Ishikawa (cell line): ENCODE measurements around the gene EIF2B4.
A peak's percentile ranks its signal among the peaks of the same experiment; 100 is the strongest.

Experiments
- CEBPB ChIP-seq: IDR thresholded peaks from 2 replicates; pipeline ENCODE4 v1.6.1; 2012
- CREB1 ChIP-seq: IDR thresholded peaks from 2 replicates; pipeline ENCODE4 v1.6.1; 2012; ENCODE audit warnings: low read depth
- EGR1 ChIP-seq: IDR thresholded peaks from 2 replicates; pipeline ENCODE4 v1.6.1; 2012
- EP300 ChIP-seq: IDR thresholded peaks from 2 replicates; pipeline ENCODE4 v1.6.1; 2012; ENCODE audit warnings: borderline replicate concordance
- FOXM1 ChIP-seq: IDR thresholded peaks from 2 replicates; pipeline ENCODE4 v1.6.1; 2012; ENCODE audit warnings: low read depth, borderline replicate concordance
- NFIC ChIP-seq: IDR thresholded peaks from 2 replicates; pipeline ENCODE4 v1.6.1; 2012
- RAD21 ChIP-seq: IDR thresholded peaks from 2 replicates; pipeline ENCODE4 v1.6.1; 2012; ENCODE audit warnings: low read depth
- TAF1 ChIP-seq: IDR thresholded peaks from 2 replicates; pipeline ENCODE4 v1.6.1; 2012; ENCODE audit warnings: low read depth, mild to moderate bottlenecking
- TCF12 ChIP-seq: IDR thresholded peaks from 2 replicates; pipeline ENCODE4 v1.6.1; 2012; ENCODE audit warnings: low read depth
- TEAD4 ChIP-seq: IDR thresholded peaks from 2 replicates; pipeline ENCODE4 v1.6.1; 2012
- YY1 ChIP-seq: IDR thresholded peaks from 2 replicates; pipeline ENCODE4 v1.6.1; 2012; ENCODE audit warnings: low read depth
- ZBTB7A ChIP-seq: IDR thresholded peaks from 2 replicates; pipeline ENCODE4 v1.6.1; 2012; ENCODE audit warnings: low read depth
- TF ChIP-seq, protein P1 (sequence below): IDR thresholded peaks from 2 replicates; pipeline ENCODE4 v1.6.1; 2012
- TF ChIP-seq, protein P2 (sequence below): IDR thresholded peaks from 2 replicates; pipeline ENCODE4 v1.6.1; 2012; ENCODE audit warnings: low read depth, mild to moderate bottlenecking
- TF ChIP-seq, protein P3 (sequence below): IDR thresholded peaks from 2 replicates; pipeline ENCODE4 v1.6.1; 2012

EIF2B4 gene

DNA sequence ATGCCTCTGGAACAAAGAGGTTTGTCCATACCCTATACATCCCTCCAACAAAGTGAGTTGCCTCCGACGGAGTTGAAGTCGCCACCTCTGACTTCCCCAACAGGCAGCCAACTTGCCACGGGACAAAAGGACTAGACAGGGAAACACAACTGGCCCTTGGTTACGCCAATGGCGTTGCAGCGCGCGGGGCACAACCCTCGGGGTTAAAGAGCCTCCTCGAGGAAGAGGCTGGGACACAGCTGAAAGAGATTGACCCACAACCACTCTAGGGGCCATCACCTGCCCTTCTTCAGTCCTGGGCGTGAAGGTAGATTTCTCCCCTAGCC is 14.1 kb downstream of the EIF2B4 start:
- TF ChIP-seq, protein P1, sequence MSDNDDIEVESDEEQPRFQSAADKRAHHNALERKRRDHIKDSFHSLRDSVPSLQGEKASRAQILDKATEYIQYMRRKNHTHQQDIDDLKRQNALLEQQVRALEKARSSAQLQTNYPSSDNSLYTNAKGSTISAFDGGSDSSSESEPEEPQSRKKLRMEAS, result 0 out of 2 replicates have a peak, but pooled peaks have one; percentile 3
- TF ChIP-seq EGR1 (no peak), CEBPB (no peak)

DNA sequence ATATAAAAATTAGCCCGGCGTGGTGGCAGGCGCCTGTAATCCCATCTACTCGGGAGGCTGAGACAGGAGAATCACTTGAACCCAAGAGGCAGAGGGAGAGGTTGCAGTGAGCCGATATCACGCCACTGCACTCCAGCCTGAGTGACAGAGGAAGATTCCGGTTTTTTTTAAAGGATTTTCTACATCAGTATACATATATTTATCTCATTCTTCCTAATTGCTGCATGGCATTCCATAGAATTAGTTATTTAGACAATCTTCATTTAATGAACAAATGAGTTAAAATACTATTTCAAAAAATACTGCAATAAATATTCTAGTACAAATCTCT is 15.6 kb downstream of the EIF2B4 start:
- TF ChIP-seq NFIC (no peak), ZBTB7A (no peak), YY1 (no peak), TAF1 (no peak), CREB1 (no peak), EGR1 (no peak), TCF12 (no peak), RAD21 (no peak), TEAD4 (no peak), EP300 (no peak), FOXM1 (no peak), CEBPB (no peak)
- TF ChIP-seq, protein P1, result no peak
- TF ChIP-seq, protein P2, sequence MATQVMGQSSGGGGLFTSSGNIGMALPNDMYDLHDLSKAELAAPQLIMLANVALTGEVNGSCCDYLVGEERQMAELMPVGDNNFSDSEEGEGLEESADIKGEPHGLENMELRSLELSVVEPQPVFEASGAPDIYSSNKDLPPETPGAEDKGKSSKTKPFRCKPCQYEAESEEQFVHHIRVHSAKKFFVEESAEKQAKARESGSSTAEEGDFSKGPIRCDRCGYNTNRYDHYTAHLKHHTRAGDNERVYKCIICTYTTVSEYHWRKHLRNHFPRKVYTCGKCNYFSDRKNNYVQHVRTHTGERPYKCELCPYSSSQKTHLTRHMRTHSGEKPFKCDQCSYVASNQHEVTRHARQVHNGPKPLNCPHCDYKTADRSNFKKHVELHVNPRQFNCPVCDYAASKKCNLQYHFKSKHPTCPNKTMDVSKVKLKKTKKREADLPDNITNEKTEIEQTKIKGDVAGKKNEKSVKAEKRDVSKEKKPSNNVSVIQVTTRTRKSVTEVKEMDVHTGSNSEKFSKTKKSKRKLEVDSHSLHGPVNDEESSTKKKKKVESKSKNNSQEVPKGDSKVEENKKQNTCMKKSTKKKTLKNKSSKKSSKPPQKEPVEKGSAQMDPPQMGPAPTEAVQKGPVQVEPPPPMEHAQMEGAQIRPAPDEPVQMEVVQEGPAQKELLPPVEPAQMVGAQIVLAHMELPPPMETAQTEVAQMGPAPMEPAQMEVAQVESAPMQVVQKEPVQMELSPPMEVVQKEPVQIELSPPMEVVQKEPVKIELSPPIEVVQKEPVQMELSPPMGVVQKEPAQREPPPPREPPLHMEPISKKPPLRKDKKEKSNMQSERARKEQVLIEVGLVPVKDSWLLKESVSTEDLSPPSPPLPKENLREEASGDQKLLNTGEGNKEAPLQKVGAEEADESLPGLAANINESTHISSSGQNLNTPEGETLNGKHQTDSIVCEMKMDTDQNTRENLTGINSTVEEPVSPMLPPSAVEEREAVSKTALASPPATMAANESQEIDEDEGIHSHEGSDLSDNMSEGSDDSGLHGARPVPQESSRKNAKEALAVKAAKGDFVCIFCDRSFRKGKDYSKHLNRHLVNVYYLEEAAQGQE, result no peak
- TF ChIP-seq, protein P3, sequence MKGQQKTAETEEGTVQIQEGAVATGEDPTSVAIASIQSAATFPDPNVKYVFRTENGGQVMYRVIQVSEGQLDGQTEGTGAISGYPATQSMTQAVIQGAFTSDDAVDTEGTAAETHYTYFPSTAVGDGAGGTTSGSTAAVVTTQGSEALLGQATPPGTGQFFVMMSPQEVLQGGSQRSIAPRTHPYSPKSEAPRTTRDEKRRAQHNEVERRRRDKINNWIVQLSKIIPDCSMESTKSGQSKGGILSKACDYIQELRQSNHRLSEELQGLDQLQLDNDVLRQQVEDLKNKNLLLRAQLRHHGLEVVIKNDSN, result no peak

DNA sequence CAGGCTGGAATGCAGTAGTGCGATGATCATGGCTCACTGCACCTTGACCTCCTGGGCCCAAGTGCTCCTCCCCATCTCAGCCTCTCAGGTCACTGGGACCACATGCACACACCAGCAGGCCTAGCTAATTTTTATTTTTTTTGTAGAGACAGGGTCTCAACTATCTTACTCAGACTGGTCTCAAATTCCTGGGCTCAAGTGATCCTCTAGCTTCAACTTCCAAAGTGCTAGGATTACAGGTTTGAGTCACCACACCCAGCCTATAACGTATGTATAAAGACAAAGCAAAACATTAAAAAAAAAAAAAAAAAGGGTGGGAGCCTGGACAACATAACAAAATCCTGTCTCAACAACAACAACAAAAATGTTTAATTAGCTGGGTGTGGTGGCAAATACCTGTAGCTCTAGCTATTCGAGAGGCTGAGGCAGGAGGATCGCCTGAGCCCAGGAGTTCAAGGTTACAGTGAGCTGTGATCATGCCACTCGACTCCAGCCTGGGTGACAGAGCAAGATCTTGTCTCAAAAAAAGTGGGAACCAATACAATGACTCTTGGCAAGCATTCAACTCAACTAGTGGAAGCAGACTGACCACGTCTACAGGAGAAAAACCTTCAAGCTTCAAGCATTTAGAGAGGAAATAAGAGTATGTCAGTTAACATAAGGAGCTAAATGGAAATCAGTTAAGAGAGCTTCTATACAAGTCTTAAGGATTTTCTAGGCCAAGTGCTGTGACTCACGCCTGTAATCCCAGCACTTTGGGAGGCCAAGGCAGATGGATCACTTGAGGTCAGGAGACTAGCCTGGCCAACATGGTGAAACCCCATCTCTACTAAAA is 16.2 kb downstream of the EIF2B4 start:
- TF ChIP-seq CEBPB, result no peak
- TF ChIP-seq TEAD4, result 0 out of 2 replicates have a peak, but pooled peaks have one; percentile 27

DNA sequence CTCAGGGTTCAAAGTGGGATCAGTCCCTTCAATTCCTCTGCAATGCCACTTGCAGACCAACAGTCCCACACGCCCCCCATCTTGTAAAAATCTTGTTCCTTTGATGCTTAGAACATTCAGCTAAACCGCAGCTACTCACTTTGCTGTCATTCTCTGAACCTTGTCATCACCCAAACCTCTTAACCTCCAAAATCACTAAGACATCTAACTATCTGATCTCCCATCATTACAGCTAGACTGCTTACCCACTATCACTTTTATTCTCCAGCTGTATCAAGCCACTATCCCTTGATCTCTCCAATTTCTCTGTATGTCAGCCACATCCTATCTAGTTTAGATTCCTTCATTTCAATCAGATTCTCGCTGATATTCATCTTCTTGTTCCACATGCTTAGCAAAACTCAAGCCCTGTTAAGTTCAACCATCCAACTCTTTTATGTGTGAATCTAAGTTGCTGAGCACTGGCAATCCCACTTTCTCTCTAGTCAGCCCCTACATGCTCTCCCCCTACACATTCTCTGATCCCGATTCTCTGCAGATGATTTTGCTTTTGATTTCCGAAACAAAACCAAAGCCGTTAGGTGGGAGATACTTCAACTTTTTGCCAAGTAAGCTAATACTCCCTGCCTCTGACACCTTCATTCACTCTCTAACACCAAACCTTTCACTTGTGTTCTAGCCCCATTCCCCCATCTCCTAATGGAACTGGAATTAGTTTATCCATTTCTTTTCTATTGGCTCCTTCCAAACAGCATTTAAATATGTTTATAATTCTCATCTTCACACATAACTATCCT is 18.1 kb downstream of the EIF2B4 start:
- no peak for TF ChIP-seq FOXM1
- no peak for TF ChIP-seq CEBPB
- TF ChIP-seq, protein P3, result no peak
- no peak for TF ChIP-seq TEAD4
- no peak for TF ChIP-seq EGR1
- no peak for TF ChIP-seq CREB1
- TF ChIP-seq, protein P2, result no peak
- TF ChIP-seq NFIC, result no peak
- no peak for TF ChIP-seq ZBTB7A
- TF ChIP-seq RAD21, result no peak
- TF ChIP-seq TAF1, result no peak
- no peak for TF ChIP-seq TCF12
- TF ChIP-seq, protein P1, result no peak

DNA sequence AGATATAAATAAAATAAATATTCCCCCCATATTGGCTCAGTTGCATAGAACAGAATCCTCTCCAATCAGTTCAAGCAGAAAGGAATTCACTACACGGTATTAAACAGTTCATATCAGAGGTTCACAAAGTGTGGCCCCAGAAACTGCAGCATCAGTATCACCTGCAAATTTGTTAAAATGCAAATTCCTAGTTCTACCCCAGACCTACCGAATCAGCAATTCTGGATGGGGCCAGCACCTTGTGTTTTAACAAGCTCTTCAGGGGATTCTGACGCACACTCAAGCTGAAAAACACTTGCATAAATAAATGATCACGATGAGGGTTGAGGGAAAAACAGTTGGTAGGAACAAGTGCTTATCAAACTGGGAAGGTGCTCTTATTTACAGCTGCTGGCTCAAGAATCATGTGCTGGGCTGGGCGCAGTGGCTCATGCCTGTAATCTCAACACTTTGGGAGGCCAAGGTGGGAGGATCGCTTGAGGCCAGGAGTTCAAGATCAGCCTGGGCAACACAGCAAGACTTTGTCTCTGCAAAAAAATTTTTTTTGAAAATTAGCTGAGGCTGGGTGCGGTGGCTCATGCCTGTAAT is 19.9 kb downstream of the EIF2B4 start:
- no peak for TF ChIP-seq TCF12
- TF ChIP-seq FOXM1, result no peak
- TF ChIP-seq EGR1, result no peak

DNA sequence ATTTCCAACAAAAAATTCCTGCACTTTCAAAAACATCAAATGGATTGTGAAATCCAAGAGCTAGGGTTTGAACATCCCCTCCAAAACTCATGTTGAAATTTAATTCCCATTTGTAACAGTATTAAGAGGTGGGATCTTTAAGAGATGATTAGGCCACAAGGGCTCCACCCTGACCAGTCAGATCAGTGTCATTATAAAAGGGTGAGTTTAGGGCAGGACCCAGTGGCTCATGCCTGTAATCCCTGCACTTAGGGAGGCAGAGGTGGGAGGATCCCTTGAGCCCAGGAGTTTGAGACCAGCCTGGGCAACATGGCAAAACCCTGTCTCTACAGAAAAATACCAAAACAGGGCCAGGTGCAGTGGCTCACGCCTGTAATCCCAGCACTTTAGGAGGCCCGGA is 22.5 kb downstream of the EIF2B4 start:
- TF ChIP-seq FOXM1 (no peak), NFIC (no peak), TCF12 (no peak), TAF1 (no peak), EGR1 (no peak), RAD21 (no peak), TEAD4 (no peak), YY1 (no peak), EP300 (no peak), ZBTB7A (no peak)
- TF ChIP-seq, protein P1, result no peak
- TF ChIP-seq, protein P2, result no peak
